ENCODE measurements around the gene SRD5A3. TPM values are rescaled to one million over a fixed set of nuclear protein-coding genes. Genes with fewer than 3 reads are reported as not detected.

Gene SRD5A3
- total and polyA plus RNA-seq, 10 of the 15 experiments (the other 5 are each of a cell fraction or from before 2014, with no cell fraction given) = 1.6 to 20.4 (median 6.1) TPM

- no peaks in the 10 kb centered on the region for H4K20me1 ChIP-seq (ENCODE audit: control insufficient read depth, insufficient read depth)
- in situ Hi-C loops (cut with MboI) = loop anchor here (10.0 kb wide), 2 partner anchors 215 to 395 kb away; no protein-coding TSS in a partner anchor
- no peaks in the 10 kb centered on the region for H3K4me1 ChIP-seq (ENCODE audit: control insufficient read depth, insufficient read depth, low read length)
- no peaks in the 10 kb centered on the region for H3K9me3 ChIP-seq (replicated peaks; ENCODE audit: control insufficient read depth, insufficient read depth, low read length)
- intact Hi-C loops (cut with micrococcal nuclease; ENCODE audit: unreplicated experiment) = no loop called here
- no peak overlapping the region for H3K4me3 ChIP-seq
- no peaks in the 10 kb centered on the region for H3K27me3 ChIP-seq (replicated peaks in 1 of 2; ENCODE audit: control insufficient read depth in 2 of 2, insufficient read depth in 2 of 2, low read length in 1 of 2)
- no peaks in the 10 kb centered on the region for H3K79me2 ChIP-seq (ENCODE audit: control insufficient read depth, insufficient read depth, low read length)
- TF ChIP-seq PML (IDR thresholded peaks at IDR 0.05; ENCODE audit: low read length) (no peak), NFYA (IDR thresholded peaks at IDR 0.05; ENCODE audit: borderline replicate concordance, low read depth, low read length) (no peak), EGR1 (IDR thresholded peaks at IDR 0.05; ENCODE audit: borderline replicate concordance in 1 of 2, low read depth in 2 of 2, low read length in 2 of 2) (no peak)
- TF ChIP-seq, protein P1, sequence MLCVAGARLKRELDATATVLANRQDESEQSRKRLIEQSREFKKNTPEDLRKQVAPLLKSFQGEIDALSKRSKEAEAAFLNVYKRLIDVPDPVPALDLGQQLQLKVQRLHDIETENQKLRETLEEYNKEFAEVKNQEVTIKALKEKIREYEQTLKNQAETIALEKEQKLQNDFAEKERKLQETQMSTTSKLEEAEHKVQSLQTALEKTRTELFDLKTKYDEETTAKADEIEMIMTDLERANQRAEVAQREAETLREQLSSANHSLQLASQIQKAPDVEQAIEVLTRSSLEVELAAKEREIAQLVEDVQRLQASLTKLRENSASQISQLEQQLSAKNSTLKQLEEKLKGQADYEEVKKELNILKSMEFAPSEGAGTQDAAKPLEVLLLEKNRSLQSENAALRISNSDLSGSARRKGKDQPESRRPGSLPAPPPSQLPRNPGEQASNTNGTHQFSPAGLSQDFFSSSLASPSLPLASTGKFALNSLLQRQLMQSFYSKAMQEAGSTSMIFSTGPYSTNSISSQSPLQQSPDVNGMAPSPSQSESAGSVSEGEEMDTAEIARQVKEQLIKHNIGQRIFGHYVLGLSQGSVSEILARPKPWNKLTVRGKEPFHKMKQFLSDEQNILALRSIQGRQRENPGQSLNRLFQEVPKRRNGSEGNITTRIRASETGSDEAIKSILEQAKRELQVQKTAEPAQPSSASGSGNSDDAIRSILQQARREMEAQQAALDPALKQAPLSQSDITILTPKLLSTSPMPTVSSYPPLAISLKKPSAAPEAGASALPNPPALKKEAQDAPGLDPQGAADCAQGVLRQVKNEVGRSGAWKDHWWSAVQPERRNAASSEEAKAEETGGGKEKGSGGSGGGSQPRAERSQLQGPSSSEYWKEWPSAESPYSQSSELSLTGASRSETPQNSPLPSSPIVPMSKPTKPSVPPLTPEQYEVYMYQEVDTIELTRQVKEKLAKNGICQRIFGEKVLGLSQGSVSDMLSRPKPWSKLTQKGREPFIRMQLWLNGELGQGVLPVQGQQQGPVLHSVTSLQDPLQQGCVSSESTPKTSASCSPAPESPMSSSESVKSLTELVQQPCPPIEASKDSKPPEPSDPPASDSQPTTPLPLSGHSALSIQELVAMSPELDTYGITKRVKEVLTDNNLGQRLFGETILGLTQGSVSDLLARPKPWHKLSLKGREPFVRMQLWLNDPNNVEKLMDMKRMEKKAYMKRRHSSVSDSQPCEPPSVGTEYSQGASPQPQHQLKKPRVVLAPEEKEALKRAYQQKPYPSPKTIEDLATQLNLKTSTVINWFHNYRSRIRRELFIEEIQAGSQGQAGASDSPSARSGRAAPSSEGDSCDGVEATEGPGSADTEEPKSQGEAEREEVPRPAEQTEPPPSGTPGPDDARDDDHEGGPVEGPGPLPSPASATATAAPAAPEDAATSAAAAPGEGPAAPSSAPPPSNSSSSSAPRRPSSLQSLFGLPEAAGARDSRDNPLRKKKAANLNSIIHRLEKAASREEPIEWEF (IDR thresholded peaks at IDR 0.05; ENCODE audit: insufficient replicate concordance, low read depth, low read length) = no peak
- ChIA-PET POLR2A (no interaction called here), CTCF (interaction anchor here (0.6 kb wide), 1 partner anchor 1077 kb away, joined by 4 read pairs; no protein-coding TSS in a partner anchor), RAD21 (ENCODE audit: unreplicated experiment) (no interaction called here), SMC1A (ENCODE audit: uncharacterized antibody, unreplicated experiment) (no interaction called here)
- H3K9ac ChIP-seq (ENCODE audit: control insufficient read depth, insufficient read depth, low read length) = no peak overlapping the region
- H2AFZ ChIP-seq (ENCODE audit: control insufficient read depth, low read depth, low read length) = no peak overlapping the region
- no peak for FAIRE-seq
- ATAC-seq = no peak
- H3K36me3 ChIP-seq (ENCODE audit: control insufficient read depth in 2 of 2, insufficient read depth in 2 of 2, low read length in 1 of 2) = no peaks in the 10 kb centered on the region
- no peak for DNase-seq (ENCODE audit: low read depth, low spot score)
- H3K4me2 ChIP-seq (ENCODE audit: control insufficient read depth, insufficient read depth) = no peak overlapping the region
- BruUV-seq (replicated peaks) = no TSS peak
- WGBS (ENCODE audit: insufficient coverage, insufficient replicate concordance, low lambda C conversion rate, missing lambda C conversion rate) = 28% methylated on average over 3 of the region's 3 CpGs
- no peak overlapping the region for H3K27ac ChIP-seq (ENCODE audit: control insufficient read depth, insufficient read depth)
Observed at GRCh38 chr4:55340266-55340665, 5.8 kb upstream of the SRD5A3 start.

All from GM12878 (cell line).